ENCODE data around the gene MSH5. TPM values are rescaled to one million over a fixed set of nuclear protein-coding genes. Genes with fewer than 3 reads are reported as not detected.

Gene MSH5
- total RNA-seq, 1 experiment from 2014 or later = 43.1 TPM

- TF ChIP-seq SP1 (CRISPR knock-in tag; conservative IDR thresholded peaks at IDR 0.05) (peak; percentile 93), MAX (CRISPR knock-in tag; IDR thresholded peaks at IDR 0.05) (peak; percentile 99), MLX (CRISPR knock-in tag; IDR thresholded peaks at IDR 0.05) (no peak), FOXJ3 (CRISPR knock-in tag; IDR thresholded peaks at IDR 0.05; ENCODE audit: borderline replicate concordance) (peak; percentile 87), TEAD1 (CRISPR knock-in tag; IDR thresholded peaks at IDR 0.05) (peak; percentile 98), ARID4B (CRISPR knock-in tag; IDR thresholded peaks at IDR 0.05; ENCODE audit: borderline replicate concordance) (peak; percentile 98), CTCF (IDR thresholded peaks at IDR 0.05) (no peak), CREM (CRISPR knock-in tag; IDR thresholded peaks at IDR 0.05) (peak; percentile 87), JUN (CRISPR knock-in tag; IDR thresholded peaks at IDR 0.05) (peak; percentile 97)
Measured at GRCh38 chr6:31739639-31740396, at the start of gene MSH5 (continued).

- DNase-seq (ENCODE audit: low spot score) (no peak), ATAC-seq (no peak)
- Mint-ChIP-seq H3K27me3 (ENCODE audit: low read depth) (no peaks in the 10 kb centered on the region), H3K4me3 (no peak overlapping the region), H3K27ac (no peak overlapping the region), H3K4me1 (no peaks in the 10 kb centered on the region), H3K9me3 (no peaks in the 10 kb centered on the region), H3K36me3 (peaks cover 19% of the 10 kb centered on the region)
- ChIA-PET CTCF (interaction anchor here (0.5 to 2.2 kb wide), 35 partner anchors 10 to 487 kb away, joined by 3 to 20 read pairs (median 4); partner anchors contain the start of genes ABHD16A, APOM, ATP6V1G2 and C6orf47), POLR2A (interaction anchor here (1.3 kb wide), 1 partner anchor 13 kb away, joined by 4 read pairs; no protein-coding TSS in a partner anchor)
- TF ChIP-seq HMGXB4 (CRISPR knock-in tag; IDR thresholded peaks at IDR 0.05) = no peak
- no peak for TF ChIP-seq MLX (CRISPR knock-in tag; IDR thresholded peaks at IDR 0.05)
- TF ChIP-seq ZNF263 (CRISPR knock-in tag; IDR thresholded peaks at IDR 0.05; ENCODE audit: low read depth) = no peak
- no peak for TF ChIP-seq ZNF512 (CRISPR knock-in tag; IDR thresholded peaks at IDR 0.05; ENCODE audit: borderline replicate concordance)
- TF ChIP-seq SMAD4 (CRISPR knock-in tag; IDR thresholded peaks at IDR 0.05) = no peak
- no peak for TF ChIP-seq ZNF423 (CRISPR knock-in tag; IDR thresholded peaks at IDR 0.05)
- no peak for TF ChIP-seq OVOL2 (CRISPR knock-in tag; IDR thresholded peaks at IDR 0.05; ENCODE audit: borderline replicate concordance)
- no peak for TF ChIP-seq ERG (CRISPR knock-in tag; IDR thresholded peaks at IDR 0.05)
- no peak for TF ChIP-seq ZNF671 (CRISPR knock-in tag; IDR thresholded peaks at IDR 0.05)
- no peak for TF ChIP-seq JAZF1 (CRISPR knock-in tag; IDR thresholded peaks at IDR 0.05)
- TF ChIP-seq EMX1 (CRISPR knock-in tag; IDR thresholded peaks at IDR 0.05) = no peak
- TF ChIP-seq IRF2 (CRISPR knock-in tag; IDR thresholded peaks at IDR 0.05; ENCODE audit: borderline replicate concordance, low read depth) = no peak
- no peak for TF ChIP-seq HMGA2 (CRISPR knock-in tag; IDR thresholded peaks at IDR 0.05)
- TF ChIP-seq MAX (CRISPR knock-in tag; IDR thresholded peaks at IDR 0.05) = no peak
Measured at GRCh38 chr6:31690231-31691077, 49.4 kb upstream of the MSH5 start.

Data from WTC11 (cell line).